Activated B cell treated with CpG ODN at 0.5 μM for 24 hours (primary cell): Measurements from ENCODE around the gene STX12. TPM values are rescaled to one million over a fixed set of nuclear protein-coding genes. Genes with fewer than 3 reads are reported as not detected.

ENCODE experiments used
- ATAC-seq: fragments of 200-7000 bp; cut with Tn5 transposase; one replicate; pipeline ENCODE4 v1.10.0; 2021; ENCODE audit warnings: low read depth, mild to moderate bottlenecking, moderate library complexity
- CTCF ChIA-PET: fragments of 350-600 bp; sonication (Branson Sonifier 250); formaldehyde crosslinking; loops from one replicate; lab custom pipeline; 2021; ENCODE audit warnings: antibody characterized with exemption; lab: Charles Lee
- POLR2A ChIA-PET: fragments of 350-600 bp; sonication (Branson Sonifier 250); formaldehyde crosslinking; loops from one replicate; lab custom pipeline; 2021; ENCODE audit warnings: antibody characterized with exemption; lab: Charles Lee
- DNase-seq: peaks from one replicate; pipeline ENCODE4 v3.0.0; 2022
- H3K27ac Mint-ChIP-seq: one replicate; pipeline ENCODE4 v1.8.0; 2020; ENCODE audit warnings: mixed read lengths
- H3K27me3 Mint-ChIP-seq: one replicate; pipeline ENCODE4 v1.8.0; 2021; ENCODE audit warnings: mixed read lengths
- H3K36me3 Mint-ChIP-seq: one replicate; pipeline ENCODE4 v1.8.0; 2021; ENCODE audit warnings: low read depth, mixed read lengths
- H3K4me1 Mint-ChIP-seq: one replicate; pipeline ENCODE4 v1.8.0; 2021; ENCODE audit warnings: mixed read lengths
- H3K4me3 Mint-ChIP-seq: one replicate; pipeline ENCODE4 v1.8.0; 2020; ENCODE audit warnings: mild to moderate bottlenecking, mixed read lengths
- H3K9me3 Mint-ChIP-seq: one replicate; pipeline ENCODE4 v1.8.0; 2020; ENCODE audit warnings: mixed read lengths
- intact Hi-C: fragments of 100-400 bp; cut with micrococcal nuclease; formaldehyde crosslinking; loops from one replicate; pipeline ENCODE4 v1.15.1; 2024
- total RNA-seq: library from RNA; stranded (reverse); gene quantifications from 2 replicates; pipeline ENCODE4 v1.2.3, GENCODE V29; 2022
- TF ChIP-seq, protein P1 (sequence below): fragments of 200-600 bp; IDR thresholded peaks from one replicate; pipeline ENCODE4 v1.8.0; 2022; ENCODE audit warnings: antibody characterized with exemption, mild to moderate bottlenecking

STX12 gene
- total RNA-seq, 1 donor from 2014 or later, result 42.4 TPM

DNA sequence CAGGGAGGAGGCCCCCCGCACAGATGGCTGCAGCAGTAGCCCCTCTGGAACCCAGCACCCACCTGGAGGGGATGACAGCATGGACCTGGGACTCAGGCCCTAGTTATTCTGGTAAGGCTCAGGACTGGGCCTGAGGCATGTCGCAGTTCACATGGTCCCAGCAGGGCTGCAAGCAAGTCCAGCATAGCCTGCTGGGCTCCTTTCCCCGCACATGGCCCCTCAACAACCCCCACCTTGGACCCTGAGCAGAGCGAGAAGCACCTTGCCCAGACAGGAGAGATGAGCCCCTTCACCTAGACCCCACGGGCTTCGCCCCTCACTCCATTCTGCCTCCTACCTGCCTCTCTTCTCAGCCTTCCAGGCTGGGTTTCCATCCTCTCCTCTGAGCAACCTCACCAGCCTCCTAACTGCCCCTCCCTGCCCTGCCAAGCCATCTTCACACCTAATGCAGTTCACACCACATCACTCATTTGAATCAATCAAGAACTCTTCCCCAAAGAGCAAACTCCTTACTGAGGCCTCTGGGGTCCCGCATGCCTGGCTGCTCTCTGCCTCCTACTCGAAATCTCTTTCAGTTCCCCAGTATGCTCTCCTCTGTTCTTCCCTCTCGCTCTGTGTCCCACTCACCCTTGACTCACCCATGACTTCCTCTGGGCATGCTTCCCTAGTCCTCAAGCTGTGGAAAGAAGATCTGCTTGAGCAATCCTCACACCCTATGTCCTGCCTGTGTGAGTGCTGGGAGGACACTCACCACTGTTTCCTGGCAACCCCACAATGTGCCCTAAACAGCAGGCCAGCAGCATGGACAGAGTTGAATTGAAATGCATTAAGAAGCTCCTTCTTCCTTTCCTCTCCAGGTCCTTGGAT lies 89.9 kb downstream of the STX12 start:
- POLR2A ChIA-PET, result interaction anchor here (0.6 to 2.5 kb wide), 8 partner anchors 11 to 781 kb away, joined by 3 to 44 read pairs (median 3); partner anchors contain the start of genes EYA3, PPP1R8 and THEMIS2

DNA sequence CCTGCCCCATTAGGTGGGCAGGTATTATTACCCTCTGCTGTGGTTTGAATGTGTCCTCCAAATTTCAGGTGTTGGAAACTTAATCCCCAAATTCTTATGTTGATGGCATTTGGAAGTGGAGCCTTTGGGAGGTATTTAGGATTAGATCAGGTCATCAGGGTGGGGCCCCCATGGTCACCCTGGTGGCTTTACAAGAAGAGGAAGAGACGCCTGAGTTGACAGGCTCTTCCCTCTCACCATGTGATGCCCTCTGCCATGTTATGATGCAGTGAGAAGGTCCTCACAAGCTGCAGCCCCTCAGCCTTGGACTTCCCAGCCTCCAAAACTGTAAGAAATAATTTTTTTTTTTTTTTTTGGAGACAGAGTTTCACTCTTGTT lies 90.5 kb downstream of the STX12 start:
- H3K4me1 Mint-ChIP-seq, result peaks cover 62% of the 10 kb centered on the region
- no peaks in the 10 kb centered on the region for H3K27me3 Mint-ChIP-seq
- intact Hi-C loops, result loop anchor here (1.0 kb wide), 2 partner anchors 12 to 28 kb away; no protein-coding TSS in a partner anchor
- TF ChIP-seq, protein P1, sequence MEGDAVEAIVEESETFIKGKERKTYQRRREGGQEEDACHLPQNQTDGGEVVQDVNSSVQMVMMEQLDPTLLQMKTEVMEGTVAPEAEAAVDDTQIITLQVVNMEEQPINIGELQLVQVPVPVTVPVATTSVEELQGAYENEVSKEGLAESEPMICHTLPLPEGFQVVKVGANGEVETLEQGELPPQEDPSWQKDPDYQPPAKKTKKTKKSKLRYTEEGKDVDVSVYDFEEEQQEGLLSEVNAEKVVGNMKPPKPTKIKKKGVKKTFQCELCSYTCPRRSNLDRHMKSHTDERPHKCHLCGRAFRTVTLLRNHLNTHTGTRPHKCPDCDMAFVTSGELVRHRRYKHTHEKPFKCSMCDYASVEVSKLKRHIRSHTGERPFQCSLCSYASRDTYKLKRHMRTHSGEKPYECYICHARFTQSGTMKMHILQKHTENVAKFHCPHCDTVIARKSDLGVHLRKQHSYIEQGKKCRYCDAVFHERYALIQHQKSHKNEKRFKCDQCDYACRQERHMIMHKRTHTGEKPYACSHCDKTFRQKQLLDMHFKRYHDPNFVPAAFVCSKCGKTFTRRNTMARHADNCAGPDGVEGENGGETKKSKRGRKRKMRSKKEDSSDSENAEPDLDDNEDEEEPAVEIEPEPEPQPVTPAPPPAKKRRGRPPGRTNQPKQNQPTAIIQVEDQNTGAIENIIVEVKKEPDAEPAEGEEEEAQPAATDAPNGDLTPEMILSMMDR, result no peak
- H3K27ac Mint-ChIP-seq, result peak overlapping the region; percentile 89
- H3K36me3 Mint-ChIP-seq, result no peaks in the 10 kb centered on the region
- ChIA-PET CTCF (interaction anchor here (1.3 kb wide), 1 partner anchor 28 kb away, joined by 3 read pairs; no protein-coding TSS in a partner anchor), POLR2A (interaction anchor here (0.6 to 2.5 kb wide), 9 partner anchors 11 to 780 kb away, joined by 3 to 44 read pairs (median 3); partner anchors contain the start of genes EYA3, PPP1R8, STX12 and THEMIS2)
- DNase-seq (no peak), ATAC-seq (peak; percentile 14)
- peak overlapping the region; percentile 33 for H3K4me3 Mint-ChIP-seq
- H3K9me3 Mint-ChIP-seq, result no peaks in the 10 kb centered on the region

More for the DNA sequence above, 89.9 kb downstream of the STX12 start:
- H3K36me3 Mint-ChIP-seq, result no peaks in the 10 kb centered on the region
- CTCF ChIA-PET, result interaction anchor here (1.3 kb wide), 1 partner anchor 29 kb away, joined by 3 read pairs; no protein-coding TSS in a partner anchor
- no peaks in the 10 kb centered on the region for H3K27me3 Mint-ChIP-seq
- ATAC-seq (peak; percentile 74), DNase-seq (peak; percentile 37)
- TF ChIP-seq, protein P1, result no peak
- no peaks in the 10 kb centered on the region for H3K9me3 Mint-ChIP-seq
- peak overlapping the region; percentile 89 for H3K27ac Mint-ChIP-seq
- intact Hi-C loops, result loop anchor here (1.0 kb wide), 2 partner anchors 12 to 28 kb away; no protein-coding TSS in a partner anchor
- H3K4me1 Mint-ChIP-seq, result peaks cover 64% of the 10 kb centered on the region
- H3K4me3 Mint-ChIP-seq, result peak overlapping the region; percentile 33

- DNase-seq, result no peak
- H3K4me1 Mint-ChIP-seq, result peaks cover 65% of the 10 kb centered on the region
- H3K9me3 Mint-ChIP-seq, result no peaks in the 10 kb centered on the region
- TF ChIP-seq, protein P1, result no peak
- CTCF ChIA-PET, result interaction anchor here (1.3 kb wide), 1 partner anchor 27 kb away, joined by 3 read pairs; no protein-coding TSS in a partner anchor
- intact Hi-C loops, result no loop called here
- POLR2A ChIA-PET, result interaction anchor here (0.5 to 2.5 kb wide), 8 partner anchors 10 to 779 kb away, joined by 3 to 44 read pairs (median 3); partner anchors contain the start of genes EYA3, STX12 and THEMIS2
- H3K27ac Mint-ChIP-seq, result peak overlapping the region; percentile 89
- H3K27me3 Mint-ChIP-seq, result no peaks in the 10 kb centered on the region
- H3K4me3 Mint-ChIP-seq, result peak overlapping the region; percentile 67
- ATAC-seq, result peak; percentile 28
- H3K36me3 Mint-ChIP-seq, result no peaks in the 10 kb centered on the region
These were observed 91.4 kb downstream of the STX12 start for GRCh38 chr1:27864264-27864895.

- DNase-seq (no peak), ATAC-seq (no peak)
- peaks cover 71% of the 10 kb centered on the region for H3K4me1 Mint-ChIP-seq
- H3K27ac Mint-ChIP-seq, result peak overlapping the region; percentile 30
- TF ChIP-seq, protein P1, result no peak
- no peaks in the 10 kb centered on the region for H3K36me3 Mint-ChIP-seq
- CTCF ChIA-PET, result no interaction called here
- peak overlapping the region; percentile 24 for H3K4me3 Mint-ChIP-seq
- intact Hi-C loops, result no loop called here
- H3K9me3 Mint-ChIP-seq, result no peaks in the 10 kb centered on the region
- H3K27me3 Mint-ChIP-seq, result no peaks in the 10 kb centered on the region
- POLR2A ChIA-PET, result interaction anchor here (0.7 to 2.2 kb wide), 4 partner anchors 8 to 98 kb away, joined by 6 to 13 read pairs (median 10); no protein-coding TSS in a partner anchor
These were observed 92.8 kb downstream of the STX12 start for GRCh38 chr1:27865821-27866220.
